ENCODE data around the gene UROS. TPM values are rescaled to one million over a fixed set of nuclear protein-coding genes. Genes with fewer than 3 reads are reported as not detected.

Gene UROS
- total and polyA plus RNA-seq, 10 of the 15 experiments (the other 5 are each of a cell fraction or from before 2014, with no cell fraction given), result 4.3 to 112 (median 64.5) TPM

- TF ChIP-seq RAD21 (IDR thresholded peaks at IDR 0.05; ENCODE audit: insufficient read depth, low read depth, low read length) (no peak), ZNF592 (IDR thresholded peaks at IDR 0.05) (no peak), ZBTB33 (IDR thresholded peaks at IDR 0.05) (no peak), CHD2 (IDR thresholded peaks at IDR 0.05; ENCODE audit: borderline replicate concordance, low read depth, low read length) (no peak), ZNF384 (IDR thresholded peaks at IDR 0.05; ENCODE audit: borderline replicate concordance, low read depth, low read length) (no peak), LARP7 (IDR thresholded peaks at IDR 0.05) (no peak)
- Histone ChIP-seq H3K79me2 (ENCODE audit: control insufficient read depth, insufficient read depth, low read length) (no peaks in the 10 kb centered on the region), H3K27me3 (replicated peaks in 1 of 2; ENCODE audit: control insufficient read depth in 2 of 2, insufficient read depth in 2 of 2, low read length in 1 of 2) (no peaks in the 10 kb centered on the region), H3K9ac (ENCODE audit: control insufficient read depth, insufficient read depth, low read length) (no peak overlapping the region), H3K4me1 (ENCODE audit: control insufficient read depth, insufficient read depth, low read length) (no peaks in the 10 kb centered on the region), H3K4me3 (no peak overlapping the region), H3K4me2 (ENCODE audit: control insufficient read depth, insufficient read depth) (no peak overlapping the region), H3K9me3 (replicated peaks; ENCODE audit: control insufficient read depth, insufficient read depth, low read length) (no peaks in the 10 kb centered on the region), H3K36me3 (ENCODE audit: control insufficient read depth in 2 of 2, insufficient read depth in 2 of 2, low read length in 1 of 2) (peaks cover 7 to 31% of the 10 kb centered on the region in 2 experiments), H3K27ac (ENCODE audit: control insufficient read depth, insufficient read depth) (no peak overlapping the region), H4K20me1 (ENCODE audit: control insufficient read depth, insufficient read depth) (no peaks in the 10 kb centered on the region), H2AFZ (ENCODE audit: control insufficient read depth, low read depth, low read length) (no peak overlapping the region)
- FAIRE-seq (no peak), DNase-seq (ENCODE audit: low read depth, low spot score) (no peak), ATAC-seq (no peak)
- ChIA-PET SMC1A (ENCODE audit: uncharacterized antibody, unreplicated experiment) (no interaction called here), RAD21 (ENCODE audit: unreplicated experiment) (no interaction called here), CTCF (no interaction called here), POLR2A (no interaction called here)
- intact Hi-C loops (cut with micrococcal nuclease; ENCODE audit: unreplicated experiment), result no loop called here
- in situ Hi-C loops (cut with MboI), result no loop called here
- 100% methylated on average over 2 of the region's 2 CpGs for WGBS (ENCODE audit: insufficient coverage, insufficient replicate concordance, low lambda C conversion rate, missing lambda C conversion rate)
- no TSS peak for BruUV-seq (replicated peaks)
Observed at GRCh38 chr10:125836746-125837145, 13.7 kb upstream of the UROS start.

All from GM12878 (cell line).